NCI-H526 treated with DMSO at 0.1 percent for 48 hours (cell line): Measurements from ENCODE around the gene PIR.
A peak's percentile ranks its signal among the peaks of the same experiment; 100 is the strongest.

ENCODE experiments used
- DNase-seq: peaks from one replicate; lab custom pipeline; 2025; lab: John Stamatoyannopoulos, UW

The PIR gene

DNA sequence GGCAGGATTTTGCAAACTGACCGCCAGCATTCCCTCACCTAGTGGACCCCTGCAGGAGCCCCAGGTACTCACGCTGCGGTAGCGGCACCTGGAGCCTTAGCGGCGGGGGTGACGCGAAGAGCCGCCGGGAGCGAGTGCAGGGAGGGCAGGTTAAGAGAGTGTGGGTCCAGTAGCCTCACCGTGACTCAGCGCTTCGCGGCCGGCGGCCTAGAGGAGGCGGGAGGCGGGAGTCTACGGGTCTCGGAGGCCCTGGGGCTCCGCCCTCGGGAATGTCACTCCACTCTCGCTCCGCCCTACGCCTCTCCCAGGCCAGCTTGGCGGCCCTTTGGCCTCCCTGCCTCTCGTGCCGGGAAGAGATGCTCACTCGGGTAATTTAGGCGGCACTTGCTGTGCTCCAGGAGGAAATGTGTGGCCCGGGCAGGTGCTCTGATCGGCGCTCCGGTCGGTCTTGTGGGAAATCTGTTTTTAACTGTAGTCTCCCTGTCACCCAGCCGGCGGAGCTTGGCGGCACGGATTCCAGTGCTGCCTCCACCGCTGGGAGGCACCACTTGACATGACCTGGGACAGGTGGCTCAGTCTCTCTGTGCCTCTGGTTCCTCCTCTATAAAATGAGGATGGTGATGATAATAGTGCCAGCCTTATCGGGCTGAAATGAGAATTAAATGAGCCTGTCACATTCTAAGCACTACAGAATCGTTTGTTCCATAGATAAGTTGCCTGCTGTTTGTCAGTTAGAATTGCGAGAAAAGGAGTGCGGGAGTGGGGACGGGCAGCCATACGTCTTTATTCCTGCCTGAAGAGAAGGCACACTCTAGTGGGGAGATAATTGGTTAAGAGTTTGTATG lies at the start of gene PIR:
PIR (minus strand) TSS at position 216 of the 845 bp plus-strand sequence. CDS start 2,076 bp downstream, outside the sequence.
- DNase-seq: peak; percentile 93

DNA sequence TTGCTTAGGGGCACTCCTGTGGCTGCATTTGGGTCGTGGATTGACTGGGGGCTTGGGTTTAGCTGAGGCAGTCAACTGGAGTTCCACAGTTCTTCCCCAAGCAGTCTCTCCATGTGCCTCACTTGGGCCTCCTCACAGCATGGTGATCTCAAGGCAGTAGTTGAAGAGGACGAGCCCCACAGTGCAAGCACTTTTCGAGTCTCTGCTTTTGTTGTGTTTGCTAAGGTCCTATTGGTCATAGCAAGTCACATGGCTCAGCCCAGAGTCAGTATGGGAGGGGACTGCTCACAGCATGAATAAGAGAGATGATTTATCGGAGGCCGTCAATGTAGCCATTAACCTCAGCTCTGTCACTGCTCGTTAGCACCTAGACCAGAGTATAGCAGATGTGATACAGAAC lies 37.2 kb upstream of the PIR start:
- no peak for DNase-seq

DNA sequence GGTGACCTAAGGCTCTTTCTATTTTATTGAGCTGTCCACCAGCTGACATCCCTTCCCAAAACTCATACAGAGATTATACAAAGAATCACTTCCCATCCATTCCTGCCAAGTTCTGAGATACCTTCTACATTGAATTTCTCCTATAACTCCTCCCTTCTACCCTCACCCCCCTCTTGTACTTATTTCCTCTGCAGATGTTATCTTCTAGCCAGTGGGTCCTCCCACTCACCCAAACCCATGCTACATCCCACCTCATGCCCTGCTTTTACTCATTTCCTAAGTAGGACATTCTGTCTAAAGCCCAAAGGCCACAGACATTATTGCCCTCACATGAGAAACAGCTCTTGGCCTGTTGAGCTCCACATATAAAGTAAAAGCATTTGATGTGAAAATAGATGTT lies 36.0 kb upstream of the PIR start:
- DNase-seq: no peak

DNA sequence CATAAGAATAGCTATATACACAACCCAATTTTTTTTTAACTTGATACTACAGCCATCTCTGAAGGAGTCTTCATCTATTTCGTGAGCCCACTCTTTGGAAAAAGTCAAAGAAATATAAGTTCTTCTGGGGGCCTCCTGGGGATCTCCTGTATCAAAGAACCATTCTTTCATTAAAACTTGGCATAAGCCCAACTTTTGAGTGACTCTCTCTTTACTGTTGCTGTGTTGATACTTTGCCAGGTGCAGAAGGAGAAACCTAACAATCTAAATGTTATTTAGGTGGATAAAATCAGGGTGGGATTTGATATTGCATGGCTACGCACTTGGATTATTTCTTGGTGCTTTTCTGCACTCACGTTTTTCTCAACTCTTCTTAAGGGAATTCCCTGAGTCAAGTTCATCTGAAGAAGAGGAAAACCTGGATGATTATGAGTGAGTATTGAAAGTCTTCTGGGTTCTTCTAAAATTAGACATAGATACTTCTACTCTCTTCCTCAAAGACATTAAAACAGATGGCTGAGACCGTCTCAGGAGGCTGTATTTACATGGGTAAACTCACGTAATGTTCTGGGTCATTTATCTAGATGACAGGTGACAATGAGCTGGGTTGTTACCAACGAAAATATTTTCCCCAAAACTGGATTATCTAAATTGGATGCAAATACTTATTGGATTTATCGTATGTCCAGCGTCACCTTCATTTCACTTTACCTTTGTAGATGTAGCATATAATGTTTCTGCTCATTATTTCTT lies 32.7 kb upstream of the PIR start:
- peak; percentile 87 for DNase-seq

DNA sequence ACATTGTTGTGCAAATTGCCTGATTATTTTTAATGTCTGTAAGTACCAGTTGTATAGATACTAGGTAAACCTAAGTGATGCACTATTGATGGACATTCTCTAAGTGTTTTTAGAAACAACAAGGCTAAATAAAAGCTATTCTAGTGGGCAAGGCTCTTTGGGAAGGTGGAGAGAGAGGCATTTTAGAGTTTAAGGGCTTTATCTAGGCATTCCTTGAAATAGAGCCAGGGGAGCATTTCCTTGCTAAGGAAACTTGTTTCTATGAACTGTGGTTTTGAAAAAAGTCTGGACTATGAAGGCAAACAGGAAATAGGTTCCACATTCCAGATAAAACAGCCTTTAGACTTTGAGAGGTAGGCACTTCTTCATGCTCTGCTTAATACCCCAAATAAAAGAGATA lies 31.3 kb upstream of the PIR start:
- no peak for DNase-seq

DNA sequence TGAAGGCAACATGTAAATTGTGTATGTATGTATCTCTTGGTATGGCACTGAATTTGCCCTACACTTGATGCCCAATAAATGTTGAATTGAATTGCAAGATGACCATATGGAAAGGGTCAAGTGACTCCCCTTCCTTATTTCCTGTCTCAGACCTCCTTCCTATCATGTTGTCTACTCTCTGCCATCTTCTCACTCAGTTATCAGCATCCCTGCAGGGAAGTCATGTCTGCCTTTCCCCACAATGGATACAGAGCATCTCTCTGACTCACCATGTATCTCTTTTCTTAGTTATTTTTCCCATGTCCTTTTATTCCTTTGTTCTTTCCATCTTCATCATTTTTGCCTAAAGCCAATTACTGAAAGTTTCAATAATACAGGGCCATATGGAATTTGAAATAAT lies 30.0 kb upstream of the PIR start:
- DNase-seq: no peak

DNA sequence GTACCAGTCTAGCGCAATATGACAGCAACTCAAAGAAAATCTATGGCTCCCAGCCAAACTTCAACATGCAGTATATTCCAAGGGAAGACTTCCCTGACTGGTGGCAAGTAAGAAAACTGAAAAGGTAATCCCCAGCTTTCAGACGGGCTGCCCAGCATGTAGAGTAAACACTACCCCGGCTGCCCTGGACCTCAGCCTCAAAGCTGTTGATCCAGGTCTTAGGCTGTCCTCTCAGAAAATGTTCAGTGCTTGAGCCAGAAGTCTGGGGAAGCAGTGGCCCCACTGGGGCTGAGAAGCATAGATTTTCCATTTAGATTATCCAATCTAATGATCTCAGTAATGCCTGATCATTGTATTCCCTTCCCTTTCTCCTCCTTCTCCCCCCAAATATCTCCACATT lies 29.3 kb upstream of the PIR start:
- no peak for DNase-seq

DNA sequence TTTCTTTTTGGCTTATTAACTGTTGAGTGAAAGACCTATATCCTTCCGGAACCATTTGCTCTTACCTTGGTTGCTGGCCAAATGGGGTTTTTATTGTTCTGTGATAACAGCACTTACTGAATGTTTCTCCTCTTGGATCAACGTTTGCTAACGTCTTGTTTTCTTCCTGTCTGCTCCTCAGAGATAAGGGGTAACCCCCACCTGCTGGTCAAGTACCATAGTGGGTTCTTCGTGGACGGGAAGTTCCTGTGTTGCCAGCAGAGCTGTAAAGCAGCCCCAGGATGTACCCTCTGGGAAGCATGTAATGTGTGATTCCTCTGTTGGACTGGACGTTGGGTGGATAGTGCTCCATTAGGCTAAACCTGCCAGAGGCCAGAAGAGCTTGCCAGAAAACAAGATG lies 22.8 kb upstream of the PIR start:
- DNase-seq: no peak

DNA sequence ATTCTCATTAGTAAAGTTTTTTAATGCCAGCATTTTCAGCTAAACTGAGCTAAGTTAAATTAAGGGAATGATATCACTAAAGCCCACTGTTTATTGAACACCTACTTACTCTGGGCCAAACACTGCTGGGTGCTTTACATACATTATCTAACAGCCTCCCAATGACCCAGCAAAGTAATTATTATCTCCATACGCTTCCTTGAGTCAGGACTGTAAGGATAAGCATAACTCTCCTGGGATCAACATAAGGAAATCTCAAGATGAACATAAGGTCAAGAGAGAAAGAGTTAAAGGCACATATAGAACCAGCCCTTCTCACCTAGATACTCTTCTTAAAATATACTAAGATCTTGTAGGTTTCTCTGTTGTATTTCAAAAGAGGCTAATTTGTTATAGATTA lies 21.1 kb upstream of the PIR start:
- DNase-seq: no peak

DNA sequence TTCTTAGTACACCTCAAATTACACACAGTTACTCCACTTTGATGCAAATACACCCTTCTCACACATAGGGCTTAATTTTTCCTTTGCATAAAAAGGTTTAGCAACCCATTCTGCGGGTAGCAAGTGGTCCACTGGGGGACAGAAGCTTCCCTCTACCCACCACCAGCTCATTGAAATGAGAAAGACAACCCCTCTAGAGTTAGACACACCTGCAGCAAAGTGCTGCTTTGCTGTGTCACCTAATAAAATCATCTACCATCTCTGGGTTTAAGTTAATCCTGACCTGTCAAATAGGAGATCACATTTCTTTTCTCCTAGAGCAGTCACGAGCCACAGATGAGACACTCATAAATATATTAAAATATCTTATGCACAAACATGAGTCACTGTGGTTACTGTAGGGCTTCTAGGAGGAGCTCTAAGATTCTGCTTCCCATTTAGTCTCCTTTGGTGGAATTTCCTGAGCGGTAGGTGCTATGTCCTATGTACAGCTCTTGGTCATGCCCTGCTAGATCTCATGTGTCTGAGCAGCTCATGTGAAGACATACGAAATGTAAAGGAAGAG lies 19.4 kb upstream of the PIR start:
- peak; percentile 53 for DNase-seq

DNA sequence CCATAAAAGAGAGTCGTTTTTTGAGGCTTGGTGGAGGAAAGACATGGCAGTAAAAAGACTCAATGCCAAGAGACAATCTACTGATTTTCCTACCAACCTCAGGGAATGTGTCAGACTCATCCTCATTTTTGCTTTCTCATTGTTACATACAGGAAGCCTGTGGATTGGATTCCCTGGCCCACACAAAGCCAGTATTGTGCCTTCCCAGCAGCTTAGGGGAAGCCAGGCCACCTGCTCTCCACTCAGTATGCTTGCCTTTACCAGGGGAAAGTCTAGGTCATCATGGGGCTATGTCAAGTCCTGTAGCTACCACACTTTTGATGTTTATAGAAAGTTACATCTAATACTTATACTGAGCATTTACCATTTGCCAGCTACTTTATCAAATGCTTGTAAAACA lies 18.4 kb upstream of the PIR start:
- DNase-seq: peak; percentile 84

DNA sequence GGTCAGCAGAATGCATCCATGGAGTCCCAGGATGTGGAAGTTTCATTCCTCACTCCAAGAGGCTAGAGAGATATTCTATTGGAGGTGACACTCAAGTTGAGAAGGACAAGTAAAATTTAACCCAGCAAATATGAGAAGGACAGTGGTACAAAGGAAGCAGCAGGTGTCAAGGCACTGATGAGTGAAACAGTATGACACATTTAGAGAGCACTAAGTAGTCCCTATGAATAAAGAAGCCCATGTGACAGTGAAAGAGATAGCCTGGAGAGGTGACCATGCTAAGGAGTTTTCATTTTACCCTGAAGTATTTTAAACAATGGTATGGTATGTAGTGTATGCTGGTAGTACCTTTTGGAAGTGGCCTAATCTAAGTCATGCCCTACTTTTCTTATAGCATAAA lies 16.7 kb upstream of the PIR start:
- no peak for DNase-seq

DNA sequence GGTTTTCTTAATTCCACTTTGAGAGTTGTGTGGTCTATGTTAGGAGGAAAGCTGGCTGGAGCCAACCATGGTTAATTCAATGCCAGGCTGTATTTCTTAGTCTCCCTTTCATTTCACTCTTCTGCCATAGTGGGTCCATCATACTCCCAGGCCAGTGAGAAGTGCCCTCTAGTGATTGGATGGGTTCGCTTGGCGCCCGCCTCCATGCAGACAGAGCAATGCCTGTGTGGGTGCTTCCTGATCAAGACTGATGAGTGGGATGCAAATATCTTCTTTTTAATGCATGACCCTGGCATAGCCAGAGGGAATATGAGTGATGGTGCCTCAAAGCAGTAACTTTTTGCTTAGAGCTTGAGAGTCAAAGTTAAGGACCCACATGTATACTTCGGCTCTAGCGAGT lies 13.9 kb upstream of the PIR start:
- peak; percentile 94 for DNase-seq

DNA sequence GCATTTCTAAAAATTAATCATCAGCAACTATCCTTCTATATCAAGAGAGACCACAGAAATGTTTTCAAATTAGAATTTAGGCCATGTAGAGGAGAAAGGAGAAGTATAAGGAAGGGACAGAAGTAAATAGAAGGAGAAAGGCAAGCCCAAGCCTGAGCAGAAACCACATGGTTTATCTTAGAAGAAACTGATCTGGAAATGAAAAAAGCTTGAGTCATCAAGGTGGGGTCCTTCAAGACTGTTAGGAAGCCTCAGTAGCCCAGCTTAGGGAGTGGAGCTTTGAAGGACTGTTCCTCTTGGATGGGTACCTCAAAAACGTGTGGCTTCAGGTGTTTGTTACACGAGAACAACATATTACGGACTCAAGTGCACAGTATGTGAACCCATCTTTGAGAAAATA lies 12.0 kb upstream of the PIR start:
- no peak for DNase-seq

DNA sequence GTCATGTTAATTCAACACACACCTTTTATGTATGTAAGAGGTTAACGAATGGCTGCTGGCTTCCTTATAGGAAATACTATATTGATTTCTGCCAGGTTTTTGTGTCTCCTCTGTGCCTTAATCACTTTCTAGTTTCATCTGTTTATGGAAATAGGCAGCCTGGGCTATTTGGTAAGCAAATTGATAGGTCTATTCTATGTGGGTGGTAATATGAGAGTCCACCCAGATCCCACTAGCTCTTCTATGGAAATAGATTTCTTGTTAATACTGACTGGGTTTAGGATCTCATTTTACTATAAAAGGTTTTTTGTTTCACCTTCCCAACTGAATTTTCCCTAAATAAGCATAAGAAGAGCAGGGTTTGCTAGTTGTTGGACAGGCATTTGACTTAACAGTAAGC lies 11.5 kb upstream of the PIR start:
- DNase-seq: peak; percentile 99

DNA sequence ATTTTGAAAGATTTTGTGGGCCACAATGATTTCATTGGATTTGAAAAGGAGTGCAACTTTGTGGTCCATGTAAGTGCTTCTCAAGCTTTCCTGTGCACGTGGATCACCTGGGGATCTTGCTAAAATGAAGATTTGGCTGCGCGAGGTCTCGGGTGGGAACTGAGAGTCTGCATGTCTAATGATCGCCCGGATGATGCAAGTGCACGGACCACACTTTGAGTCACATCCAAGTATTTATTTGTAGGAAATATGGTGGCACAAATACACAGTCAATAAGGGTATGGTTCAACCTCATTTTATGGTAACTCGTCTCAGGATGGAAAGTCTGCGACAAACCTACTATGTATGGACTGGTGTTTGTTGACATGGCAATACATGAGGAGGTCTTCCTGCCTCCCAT lies 8.4 kb upstream of the PIR start:
- DNase-seq: no peak

DNA sequence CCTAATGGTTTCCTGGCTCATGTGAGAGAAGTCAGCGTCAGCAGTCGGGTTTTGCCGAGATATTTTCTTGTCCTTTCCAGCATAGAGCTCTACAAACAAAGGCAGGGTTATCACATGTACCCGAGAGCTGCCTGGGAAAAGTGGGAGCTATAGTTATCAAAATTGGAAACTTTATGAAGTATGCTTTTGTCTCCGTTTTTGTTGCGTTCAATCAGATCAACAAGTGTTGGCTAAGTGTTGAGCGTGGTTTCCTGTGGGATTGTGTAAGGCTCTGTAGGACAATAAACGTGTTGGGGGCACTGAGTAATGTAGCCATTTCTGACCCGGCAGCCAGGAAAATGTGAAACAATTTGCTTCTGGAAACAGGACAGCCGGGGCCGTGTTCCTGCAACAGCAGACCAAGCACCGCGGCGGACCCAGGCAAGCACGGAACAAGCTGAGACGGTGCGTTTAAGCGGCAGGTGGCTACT lies 7.4 kb upstream of the PIR start, which contains the start of gene BMX:
BMX (plus strand) TSS at position 311 of the 470 bp plus-strand sequence. CDS start 7,547 bp downstream, outside the sequence.
- DNase-seq: no peak

DNA sequence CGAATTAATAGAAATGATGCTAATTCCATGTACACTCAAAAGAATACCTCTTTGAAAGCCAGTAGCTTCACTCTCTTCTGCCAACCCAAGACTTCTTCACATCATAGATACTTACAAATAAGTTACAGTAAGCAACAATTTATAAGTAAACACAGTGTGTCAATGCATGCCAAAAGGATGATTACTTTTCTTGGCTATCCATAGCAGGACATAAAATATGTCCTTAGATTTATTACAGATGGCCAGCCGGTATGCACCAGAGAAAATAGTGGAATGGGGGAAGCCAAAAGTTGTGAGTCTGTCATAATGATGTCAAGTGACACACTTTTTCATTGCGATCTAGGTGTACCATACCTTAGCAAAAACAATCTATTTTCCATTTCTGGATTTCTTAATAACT lies 6.8 kb upstream of the PIR start:
- DNase-seq: no peak

DNA sequence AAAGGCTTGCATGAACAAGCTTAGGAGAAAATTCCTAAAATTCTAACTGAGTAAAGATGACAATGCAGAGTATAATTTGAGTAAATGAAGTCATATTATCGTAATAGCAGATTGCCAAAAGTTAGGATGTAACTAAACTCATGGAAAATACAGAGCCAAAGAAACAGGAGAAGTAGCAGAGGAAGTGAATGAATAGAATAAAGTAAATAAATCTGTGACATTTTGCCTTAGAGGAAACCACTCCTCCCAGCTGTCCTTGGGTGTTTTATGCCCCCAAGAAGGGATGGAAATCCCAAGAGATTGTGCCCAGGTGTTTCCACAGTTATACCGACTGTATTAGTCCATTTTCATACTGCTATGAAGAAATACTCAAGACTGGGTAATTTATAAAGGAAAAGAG lies 5.6 kb upstream of the PIR start:
- DNase-seq: no peak

DNA sequence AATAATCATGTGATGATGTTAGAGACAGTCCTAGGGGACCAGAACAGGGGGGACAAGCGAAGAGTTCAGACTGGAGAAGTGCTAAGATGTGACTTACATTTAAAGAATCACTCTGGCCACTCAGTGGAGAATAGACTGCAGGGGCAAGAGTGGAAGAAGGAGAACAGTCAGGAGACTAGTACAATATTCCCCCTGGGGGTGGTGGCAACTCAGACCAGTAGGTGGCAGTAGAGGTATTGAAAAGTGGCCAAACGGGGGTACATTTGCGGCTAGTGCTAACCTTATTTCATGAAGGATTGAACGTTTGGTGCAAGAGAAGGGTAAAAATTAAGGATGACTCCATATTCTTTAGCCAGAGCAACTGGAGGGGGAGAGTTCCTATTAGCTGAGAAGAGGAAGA lies 4.7 kb upstream of the PIR start:
- DNase-seq: peak; percentile 67

DNA sequence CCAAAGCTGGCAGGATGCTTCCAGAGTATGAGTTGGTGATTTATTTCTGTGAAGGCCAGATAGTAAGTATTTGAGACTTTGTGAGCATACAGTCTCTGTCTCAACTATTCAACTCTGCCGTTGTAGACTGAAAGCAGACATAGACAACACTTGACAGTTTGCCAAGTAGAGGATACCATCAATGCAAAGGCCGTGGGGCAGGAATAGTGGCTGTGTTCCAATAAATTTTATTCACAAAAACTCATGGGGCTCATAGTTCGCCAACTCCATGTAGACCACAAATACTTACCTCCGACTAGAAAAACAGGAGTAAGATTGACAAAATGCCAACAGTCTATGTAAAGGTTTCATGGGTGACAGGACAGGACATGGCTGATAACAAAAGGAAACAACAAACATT lies 3.7 kb upstream of the PIR start:
- no peak for DNase-seq

DNA sequence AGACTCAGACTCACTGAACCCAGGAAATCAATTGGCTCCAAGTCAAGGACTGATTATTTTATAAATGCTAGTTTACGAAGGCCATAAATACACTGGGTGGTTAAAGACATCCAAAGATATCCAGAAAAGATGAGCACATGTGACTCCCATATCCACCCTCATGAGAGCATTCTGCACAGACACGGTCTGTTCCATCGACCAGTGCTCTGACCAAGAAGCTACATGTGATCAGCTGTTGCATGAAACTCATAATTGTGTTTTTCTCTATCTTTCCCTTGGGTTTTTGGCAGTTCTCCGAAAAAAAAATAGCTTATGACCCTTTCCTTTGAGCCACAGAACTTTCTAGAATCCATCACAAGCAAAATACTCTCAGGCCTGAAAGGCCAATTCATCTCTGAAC lies 2.7 kb upstream of the PIR start:
- DNase-seq: no peak

DNA sequence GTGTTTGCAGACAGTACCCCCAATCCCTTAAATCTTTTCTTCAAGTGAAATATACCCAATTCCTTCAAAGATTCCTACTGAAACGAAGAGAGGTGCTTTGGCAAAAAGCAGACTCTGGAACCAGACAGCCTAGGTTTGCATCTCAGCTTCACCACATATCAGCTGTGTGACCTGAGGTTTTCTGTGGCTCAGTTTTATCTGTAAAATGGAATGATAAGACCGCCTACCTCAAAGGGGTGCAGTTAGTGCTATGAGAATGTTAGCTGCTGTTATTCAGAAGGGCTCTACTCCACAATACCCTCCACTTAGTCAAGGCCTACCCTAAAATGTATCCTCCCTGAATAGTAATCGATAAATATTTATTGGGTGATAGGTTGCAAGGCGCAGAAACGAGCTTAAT lies 664 bp downstream of the PIR start:
- DNase-seq: no peak
